Measurements from ENCODE around the gene RAPGEF6.
"Not testable (repeated sequence)": the region's sequence is repeated elsewhere in the genome, so short reads cannot be mapped to it uniquely, and the experiment has no call there.

The RAPGEF6 gene

DNA sequence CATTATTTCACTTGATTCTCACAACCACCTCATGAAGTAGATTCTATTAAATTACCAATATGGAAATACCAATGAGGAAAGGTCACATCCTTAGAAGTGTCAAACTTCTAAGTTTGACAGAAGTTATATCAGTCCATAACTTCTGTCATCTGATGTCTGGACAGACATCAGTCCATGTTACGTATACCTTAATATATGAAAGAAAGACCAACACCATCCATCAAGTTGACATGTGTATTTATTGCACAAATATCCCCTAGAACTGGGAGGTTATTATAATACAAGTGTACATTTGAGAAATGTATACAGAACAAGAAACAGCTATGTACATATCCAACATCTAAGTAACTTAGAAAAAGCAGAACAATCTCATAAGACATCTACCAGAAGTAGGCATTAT lies 6.5 kb upstream of the RAPGEF6 start:
- no peak for DNase-seq

DNA sequence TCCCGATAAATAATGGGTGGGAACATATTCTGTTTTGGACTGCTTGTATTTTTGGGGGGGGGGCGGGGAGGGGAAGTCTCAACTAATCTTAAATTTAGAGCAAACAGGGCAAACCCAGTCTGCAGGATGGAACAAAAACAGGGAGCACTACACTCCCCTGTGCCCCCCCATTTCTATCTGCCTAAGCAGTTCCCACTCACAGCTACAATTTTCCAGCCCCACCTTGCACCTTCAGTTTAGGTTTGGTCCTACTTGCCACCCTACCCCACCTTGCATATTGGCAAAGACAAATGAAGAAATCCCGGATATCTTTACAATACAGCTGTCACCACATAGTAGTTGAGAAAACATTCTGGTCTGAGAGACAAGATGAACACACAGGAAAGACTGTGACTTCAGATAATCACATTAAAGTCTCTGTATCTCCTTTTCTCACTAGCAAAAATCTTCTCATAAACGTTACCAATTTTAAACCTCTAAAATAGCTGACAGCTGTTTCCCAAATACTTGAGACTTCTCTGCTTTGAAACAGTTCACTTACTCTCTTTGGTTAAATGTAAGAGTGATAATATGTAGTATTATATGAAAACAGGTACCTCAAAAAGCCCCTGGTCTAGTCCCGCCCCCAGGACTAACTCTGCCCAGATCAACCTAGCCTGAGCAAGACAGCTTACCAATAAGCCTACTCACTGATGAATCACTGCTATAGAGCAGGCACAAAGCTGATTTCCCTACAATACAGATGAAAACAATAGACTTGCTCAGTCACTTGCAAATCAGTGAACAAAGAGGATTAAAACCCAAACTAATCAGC lies 5.2 kb upstream of the RAPGEF6 start:
- peak; percentile 71 for DNase-seq

DNA sequence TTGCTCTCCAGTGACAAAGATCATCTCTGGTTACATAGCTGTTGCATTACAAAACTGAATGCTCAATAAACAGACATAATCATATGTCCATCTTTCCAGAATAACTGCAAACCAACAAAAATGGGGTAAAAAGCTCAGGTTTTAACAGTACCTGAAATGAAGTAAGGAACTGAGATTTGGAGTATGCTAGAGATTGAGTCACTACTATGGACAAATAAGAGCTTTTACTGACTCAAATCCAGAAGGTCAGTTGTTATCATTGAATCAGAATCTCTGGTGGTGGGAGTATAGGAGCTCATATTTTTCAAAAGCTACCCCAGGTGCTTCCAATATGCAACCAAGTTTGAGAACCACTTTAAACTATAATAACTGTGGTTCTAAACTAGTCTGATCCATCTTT lies 4.1 kb upstream of the RAPGEF6 start:
- DNase-seq = no peak

DNA sequence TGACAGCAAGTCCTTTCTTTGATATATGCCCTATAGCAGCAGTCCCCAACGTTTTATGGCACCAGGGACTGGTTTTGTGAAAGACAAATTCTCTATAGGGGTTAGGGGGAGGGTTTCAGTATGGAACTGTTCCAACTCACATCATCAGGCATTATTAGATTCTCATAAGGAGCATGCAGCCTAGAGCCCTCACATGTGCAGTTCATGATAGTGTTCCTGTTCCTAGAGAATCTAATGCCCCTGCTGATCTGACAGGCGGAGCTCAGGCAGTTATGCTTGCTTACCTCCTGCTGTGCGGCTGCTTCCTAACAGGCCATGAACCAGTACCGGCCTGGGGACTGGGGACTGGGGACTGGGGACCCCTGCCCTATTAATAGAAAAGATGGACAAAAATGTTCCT lies 2.7 kb upstream of the RAPGEF6 start:
- DNase-seq = no peak

DNA sequence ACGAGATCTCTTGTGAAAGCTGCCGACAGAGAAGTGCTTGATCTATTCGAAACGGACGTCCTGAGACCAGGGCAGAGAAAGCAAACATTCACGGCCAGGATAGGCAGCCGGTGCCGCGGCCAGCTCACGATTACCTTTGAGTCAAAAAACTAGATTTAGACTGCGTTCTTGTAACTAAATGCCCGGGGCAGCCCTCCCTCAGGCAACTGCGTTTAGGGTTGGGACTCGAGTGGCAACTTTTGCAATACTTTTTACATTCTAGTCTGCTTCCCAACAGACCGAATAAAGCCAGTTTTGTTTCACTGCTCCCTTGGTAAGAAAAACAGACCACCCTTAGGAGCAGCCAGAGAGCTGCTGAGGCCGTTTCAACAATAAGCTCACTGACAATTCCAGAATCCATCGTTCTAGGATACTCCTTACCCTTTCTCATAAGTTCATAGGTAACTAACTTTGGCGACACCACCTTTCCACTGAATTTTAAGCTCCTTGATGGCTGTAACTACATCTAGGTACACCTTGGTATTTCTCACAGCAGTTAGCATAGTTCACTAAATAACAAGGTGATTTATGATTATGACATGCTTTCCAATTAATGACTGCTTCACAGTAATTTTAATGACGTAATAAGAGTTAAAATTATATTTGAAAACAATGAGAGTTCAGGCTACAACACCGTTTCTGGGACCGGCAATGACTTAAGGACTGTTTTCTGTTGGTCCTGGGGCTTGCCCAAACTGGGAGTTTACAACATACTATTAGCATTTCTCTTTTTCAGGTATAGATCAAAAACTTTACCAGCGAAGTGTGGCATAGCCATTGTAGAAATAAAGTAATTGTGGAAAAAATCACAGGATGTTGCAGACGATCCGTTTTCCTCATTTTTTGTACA lies 899 bp upstream of the RAPGEF6 start:
- DNase-seq = peak; percentile 35

DNA sequence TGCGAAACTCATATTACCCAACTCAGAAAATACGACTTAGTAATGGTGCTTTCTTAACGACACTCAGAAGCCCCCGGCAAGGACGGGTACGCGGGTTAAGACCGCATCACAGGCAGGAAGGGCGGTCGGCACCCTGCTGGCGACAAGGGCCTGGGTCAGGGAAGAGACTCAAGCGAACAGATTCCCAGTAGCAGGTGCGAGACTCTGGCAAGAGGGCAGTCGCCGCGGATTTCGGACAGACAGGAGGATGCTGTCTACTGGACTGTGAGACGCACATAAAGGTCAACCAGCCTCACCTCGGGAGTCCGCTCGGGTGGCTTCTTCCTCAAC lies 398 bp downstream of the RAPGEF6 start:
- peak; percentile 60 for DNase-seq

DNA sequence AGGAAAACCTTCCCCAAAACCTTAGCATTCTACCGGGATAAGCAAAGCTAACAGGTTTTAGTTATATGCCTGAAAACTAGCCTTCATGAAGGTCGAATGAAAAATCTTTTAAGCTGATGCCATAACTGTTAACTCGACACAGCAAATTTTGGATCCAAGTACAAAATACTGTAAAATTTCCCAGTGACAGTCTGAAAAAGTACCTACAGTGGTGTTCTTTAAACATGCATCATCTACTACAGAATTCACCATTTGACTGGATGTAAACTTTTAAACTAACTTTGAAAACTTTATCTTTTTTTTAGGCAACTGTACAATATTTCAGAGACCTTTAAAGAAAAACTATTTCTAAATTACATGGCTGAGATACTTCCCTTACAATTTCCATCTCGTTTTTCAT lies 791 bp downstream of the RAPGEF6 start:
- no peak for DNase-seq

DNA sequence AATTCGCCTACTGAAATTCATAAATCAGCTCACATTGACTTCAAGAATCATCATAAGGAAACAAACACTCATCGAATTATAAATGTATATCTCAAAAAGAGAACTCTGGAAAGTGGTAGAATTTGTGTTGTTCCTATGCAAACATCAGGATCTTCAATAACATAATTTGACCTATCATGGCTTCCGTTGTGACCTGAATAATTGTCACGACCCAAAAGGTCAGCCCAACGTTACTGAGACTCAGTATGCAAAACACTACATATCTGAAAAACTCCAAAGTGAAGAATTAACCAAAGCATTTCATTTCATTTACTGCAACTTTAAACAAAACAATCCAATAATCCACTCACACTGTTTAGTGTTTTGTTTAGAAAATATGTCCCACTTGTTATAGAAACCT lies 1.2 kb downstream of the RAPGEF6 start:
- no peak for DNase-seq

DNA sequence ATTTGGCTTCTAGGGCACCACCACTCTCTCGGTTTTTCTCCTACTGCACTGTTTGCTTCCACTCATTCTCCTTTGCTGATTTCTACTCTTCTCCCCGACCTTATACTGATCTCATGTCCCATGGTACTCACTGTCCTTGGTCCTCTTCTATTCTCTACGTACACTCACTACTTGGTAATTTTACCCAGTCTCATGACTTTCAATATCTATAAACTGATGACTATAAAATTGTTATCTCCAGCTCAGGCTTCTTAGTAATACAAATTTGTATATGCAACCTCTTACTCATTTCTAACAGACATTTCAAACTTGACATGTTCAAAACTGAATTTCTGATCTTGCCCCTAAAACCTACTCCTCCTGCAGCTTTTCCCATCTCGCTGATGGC lies 4.1 kb downstream of the RAPGEF6 start:
- no peak for DNase-seq

DNA sequence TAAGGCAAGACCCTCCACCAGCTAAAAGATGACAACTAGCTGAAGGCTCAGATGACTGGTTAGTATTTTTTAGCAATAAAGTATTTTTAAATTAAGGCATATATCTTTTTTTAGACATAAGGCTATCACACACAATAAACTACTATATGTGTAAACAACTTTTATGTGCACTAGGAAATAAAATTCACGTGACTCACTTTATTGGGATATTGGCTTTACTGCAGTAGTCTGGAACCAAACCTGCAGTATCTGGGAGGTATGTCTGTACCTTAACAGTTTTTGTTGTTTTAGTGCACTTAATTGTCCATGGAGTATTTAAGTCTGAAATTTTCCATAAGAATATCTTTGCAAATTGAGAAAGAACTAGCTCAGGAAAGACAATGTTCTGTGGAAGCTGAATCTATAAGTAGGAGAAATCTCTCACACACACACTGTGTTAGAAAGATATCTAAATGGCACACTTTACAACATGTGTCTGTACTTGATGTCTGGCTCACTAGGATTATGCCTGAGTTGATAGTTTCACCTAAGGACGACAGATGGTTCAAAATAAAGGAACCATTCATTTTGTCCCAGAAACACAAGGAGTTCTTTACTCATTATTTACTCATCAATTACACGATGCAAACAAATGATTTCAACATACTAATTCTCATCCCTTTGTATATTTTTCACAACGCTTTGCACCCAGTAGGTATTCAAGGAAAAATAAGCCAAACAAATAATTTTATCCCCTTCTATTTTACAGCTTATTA lies 4.6 kb downstream of the RAPGEF6 start:
- DNase-seq = no peak

DNA sequence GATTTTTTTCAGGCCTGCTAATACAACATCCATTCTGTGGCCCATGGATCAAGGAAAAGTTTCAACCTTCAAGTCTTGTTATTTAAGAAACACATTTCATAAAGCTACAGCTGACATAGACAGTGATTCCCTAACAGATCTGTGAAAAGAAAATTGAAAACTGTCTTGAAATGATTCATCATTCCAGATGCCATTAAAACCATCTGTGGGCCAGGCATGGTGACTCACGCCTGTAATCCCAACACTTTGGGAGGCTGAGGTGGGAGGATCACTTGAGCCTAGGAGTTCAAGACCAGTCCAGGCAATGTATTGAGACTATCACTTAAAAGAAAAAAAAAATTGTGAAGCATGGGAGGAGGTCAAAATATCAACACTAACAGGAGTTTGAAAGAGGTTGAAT lies 6.0 kb downstream of the RAPGEF6 start:
- no peak for DNase-seq

DNA sequence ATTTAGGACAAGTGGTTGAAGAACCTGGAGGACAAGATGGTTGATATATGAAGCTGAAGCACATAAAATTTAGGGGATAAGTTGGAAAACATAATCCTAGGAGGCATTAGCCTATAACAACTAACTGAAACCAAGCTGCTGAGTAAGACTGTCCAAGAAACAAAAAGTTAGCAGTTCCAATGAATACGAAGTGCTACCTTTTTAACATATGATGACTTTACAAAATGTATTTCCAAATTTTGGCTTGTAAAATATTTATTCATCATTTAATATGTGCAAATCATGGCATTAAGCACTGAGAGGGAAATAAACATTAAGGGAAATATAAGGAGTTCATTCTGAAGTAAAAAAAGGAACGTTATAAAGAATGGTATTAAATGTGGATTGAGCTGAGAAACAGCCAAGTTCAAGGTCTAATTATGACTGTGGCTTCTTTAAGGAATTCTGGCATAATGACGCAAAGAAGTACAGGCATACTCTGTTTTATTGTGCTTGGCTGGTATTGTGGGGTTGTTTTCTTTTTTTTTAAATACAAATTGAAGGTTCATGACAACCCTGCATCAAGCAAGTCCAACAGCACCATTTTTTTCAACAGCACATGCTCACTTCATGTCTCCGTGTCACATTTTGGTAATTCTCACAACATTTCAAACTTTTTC lies 7.7 kb downstream of the RAPGEF6 start:
- no peak for DNase-seq

DNA sequence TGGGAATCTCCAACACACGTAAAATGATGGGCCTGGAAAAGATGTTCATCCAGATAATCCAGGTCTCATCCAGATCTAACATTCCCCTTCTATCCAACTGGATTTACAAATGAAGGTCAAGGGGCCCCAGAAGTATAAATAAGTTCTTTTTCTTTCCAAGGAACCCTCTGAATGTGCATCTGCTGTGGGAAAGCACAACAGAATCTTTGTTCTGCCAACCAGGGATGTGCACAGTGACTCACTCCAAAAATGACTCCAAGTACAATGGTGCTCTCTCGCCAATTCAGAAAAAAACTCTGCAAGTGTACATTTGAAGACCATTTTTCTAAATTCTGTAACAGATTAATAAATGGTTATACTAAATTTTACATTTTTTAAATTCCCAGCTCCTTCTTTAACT lies 12.4 kb downstream of the RAPGEF6 start:
- DNase-seq = no peak

DNA sequence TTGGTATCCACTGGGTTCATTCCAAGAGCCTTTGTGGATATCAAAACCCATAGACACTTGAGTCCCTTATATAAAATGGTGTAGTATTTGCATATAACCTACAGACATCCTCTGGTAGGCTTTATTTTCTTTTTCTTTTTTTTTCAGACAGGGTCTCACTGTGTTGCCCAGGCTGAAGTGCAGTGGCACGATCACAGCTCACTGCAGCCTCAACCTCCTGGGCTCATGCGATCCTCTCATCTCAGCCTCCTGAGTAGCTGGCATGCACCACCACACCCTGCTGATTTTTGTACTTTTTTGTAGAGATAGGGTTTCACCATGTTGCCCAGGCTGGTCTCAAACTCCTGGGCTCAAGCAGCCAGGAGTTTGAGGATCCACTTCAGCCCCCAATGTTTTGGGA lies 13.9 kb downstream of the RAPGEF6 start:
- DNase-seq = not testable (repeated sequence)

DNA sequence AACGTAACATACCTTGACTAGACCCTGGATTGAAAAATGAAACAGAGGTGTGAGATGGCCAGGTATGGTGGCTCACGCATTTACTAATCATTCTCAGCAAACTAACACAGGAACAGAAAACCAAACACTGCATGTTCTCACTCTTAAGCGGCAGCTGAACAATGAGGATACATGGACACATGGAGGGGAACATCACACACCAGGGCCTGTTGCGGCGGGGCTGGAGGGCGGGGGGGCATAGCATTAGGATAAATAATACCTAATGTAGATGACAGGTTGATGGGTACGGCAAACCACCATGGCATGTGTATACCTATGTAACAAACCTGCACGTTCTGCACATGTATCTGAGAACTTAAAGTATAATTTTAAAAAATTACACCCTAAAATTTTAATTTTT lies 15.9 kb downstream of the RAPGEF6 start:
- DNase-seq = no peak

DNA sequence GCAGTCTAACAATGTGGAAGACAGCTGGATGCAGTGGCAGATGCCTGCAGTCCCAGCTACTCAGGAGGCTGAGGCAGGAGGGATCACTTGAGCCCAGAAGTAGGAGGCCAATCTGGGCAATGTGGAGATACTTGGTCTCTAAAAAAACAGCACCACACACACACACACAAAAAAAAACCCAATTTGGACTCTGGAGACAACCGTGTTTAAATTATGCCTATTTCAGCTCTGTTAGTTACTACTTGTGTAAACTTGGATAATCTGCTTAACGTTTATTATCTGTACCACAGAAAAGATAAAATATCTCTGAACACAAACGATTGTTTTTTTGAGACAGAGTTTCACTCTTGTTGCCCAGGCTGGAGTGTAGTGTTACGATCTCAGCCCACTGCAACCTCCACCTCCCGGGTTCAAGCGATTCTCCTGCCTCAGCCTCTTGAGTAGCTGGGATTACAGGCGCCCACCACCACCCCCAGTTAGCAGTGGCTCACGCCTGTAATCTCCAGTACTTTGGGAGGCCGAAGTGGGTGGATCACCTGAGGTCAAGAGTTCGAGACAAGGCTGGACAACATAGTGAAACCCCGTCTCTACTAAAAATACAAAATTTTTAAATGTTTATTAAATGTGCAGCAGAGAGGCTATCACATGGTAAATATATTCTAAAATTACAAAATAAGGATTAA lies 17.7 kb downstream of the RAPGEF6 start:
- no peak for DNase-seq

DNA sequence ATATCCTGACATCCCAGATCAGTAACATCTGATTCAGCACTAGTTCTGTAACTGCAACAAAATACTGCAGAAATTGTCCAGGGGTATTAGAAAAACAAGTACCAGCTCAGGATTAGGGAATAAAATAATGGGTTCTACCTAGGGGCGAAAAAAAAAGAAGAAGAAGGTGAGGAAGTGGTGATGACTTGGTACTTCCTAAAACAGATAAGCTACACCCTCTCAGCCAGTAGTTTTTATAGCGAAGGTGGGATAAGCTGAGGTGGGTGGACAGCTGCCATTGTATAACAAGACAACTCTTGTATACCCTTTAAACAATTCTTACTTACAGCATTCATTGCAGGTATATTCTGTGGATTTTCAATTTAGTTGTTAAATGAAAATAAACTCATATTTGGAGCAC lies 19.1 kb downstream of the RAPGEF6 start:
- no peak for DNase-seq

DNA sequence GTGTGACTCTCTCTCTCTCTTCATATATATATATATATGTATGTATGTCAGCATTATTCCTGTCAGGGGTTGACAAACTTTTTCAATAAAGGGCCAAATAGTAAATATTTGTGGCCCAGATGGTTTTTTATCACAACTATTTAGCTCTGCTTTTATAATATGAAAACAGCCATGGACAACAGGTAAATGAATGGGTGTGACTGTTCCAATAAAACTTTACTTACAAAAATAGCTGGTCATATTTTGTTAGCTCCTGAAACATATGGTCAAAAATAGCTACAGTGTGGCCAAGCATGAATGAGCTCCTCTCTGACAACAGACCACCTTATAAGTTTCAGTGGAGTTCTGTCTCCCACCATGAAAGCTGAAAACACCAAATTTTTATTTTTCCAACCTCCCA lies 21.6 kb downstream of the RAPGEF6 start:
- DNase-seq = no peak

DNA sequence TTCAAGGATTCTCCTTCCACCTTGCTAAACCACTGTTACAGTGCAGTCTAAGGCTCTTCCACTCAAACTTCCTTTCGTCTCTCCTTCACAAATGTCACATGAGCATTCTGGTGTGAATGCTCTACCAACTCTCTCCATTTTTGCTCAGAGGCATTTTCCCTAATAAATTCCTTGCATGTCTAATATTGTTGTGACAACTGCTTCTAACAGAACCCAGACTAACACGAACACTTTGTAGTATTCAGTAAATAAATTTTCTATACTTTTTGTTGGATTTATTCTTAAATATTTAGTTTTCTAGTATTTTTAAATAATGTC lies 24.0 kb downstream of the RAPGEF6 start:
- no peak for DNase-seq

DNA sequence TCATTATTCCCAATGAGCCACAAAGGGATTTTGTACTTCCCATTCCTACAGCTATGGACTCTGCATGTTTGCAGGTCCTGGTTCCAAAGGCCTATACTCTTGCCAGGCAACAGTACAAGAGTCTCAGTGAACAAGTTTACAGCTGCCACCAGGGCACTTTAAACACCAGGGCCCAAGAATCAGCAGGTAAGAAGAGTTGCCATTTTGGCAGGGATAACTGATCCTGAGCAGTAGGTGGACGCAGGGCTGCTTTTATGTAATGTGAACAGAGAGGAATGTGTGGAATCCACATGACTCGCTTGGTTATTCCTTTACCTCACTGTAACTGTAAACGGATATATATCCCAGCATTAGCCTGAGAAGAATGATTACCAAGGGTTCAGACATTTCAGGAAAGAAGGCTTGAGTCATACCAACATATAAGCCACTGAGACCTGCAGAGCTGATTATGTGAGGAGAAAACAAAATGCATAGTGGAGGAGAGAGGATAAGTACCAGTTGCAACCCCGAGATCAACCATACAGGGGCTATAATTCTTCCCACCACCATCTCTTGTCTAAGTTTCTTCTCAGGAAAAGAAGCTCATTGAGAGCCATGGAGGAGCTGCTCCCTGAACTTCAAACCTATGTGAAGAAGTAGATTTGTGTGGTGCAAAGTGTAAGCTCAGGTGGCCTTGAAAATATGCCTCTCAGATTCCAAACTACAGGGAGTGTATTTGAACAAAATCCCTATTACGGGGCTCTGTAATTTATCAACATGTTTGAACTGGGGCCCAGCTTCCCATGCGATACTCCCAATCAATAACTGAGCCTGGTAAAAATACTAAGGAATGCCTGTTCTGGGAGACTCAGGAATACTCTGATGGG lies 24.6 kb downstream of the RAPGEF6 start:
- DNase-seq = no peak

DNA sequence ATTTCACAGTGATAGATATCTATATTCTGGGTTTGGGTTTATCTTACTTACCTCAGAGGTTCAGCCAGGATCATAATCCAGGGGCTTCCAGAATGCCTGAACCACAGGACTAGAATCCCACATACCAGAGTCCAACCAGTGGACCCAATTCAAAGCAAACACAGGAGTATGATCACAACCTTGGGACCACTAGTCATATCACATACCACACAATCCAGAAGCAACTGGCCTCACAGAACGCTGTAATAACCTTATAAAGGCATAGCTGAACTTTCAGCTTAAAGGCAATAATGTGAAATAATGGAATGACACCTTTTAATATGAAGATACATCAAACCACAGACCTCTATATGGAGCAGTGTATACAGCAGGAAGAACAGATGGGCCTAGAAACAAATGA lies 25.3 kb downstream of the RAPGEF6 start:
- DNase-seq = no peak

DNA sequence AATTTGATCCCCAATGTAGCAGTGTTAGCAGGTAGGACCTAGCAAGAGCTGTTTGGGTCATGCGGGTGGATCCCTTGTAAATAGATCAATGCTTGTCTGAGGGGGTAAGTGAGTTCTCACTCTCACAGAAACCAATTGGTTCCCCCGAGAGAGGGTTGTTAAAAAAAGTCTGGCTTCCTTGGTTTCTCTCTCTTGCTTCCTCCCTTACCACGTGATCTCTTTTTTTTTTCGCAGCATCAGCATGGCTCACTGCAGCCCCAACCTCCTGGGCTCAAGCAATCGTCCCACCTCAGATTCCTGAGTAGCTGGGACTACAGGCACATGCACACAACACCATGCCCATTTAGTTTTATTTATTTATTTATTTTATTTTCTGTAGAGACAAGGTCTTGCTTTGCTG lies 26.4 kb downstream of the RAPGEF6 start:
- DNase-seq = no peak
